HG03558 (cell line): ENCODE results near the gene PITPNM3.
"Not testable (repeated sequence)": the region's sequence is repeated elsewhere in the genome, so short reads cannot be mapped to it uniquely, and the experiment has no call there.

ENCODE experiments used
- ATAC-seq: cut with Tn5 transposase; IDR thresholded peaks from one replicate; pipeline ENCODE4 v1.9.1; 2021; ENCODE audit warnings: moderate number of reproducible peaks; ENCODE audit not compliant: unreplicated experiment; ENCODE audit errors: extremely low read depth

The PITPNM3 gene

DNA sequence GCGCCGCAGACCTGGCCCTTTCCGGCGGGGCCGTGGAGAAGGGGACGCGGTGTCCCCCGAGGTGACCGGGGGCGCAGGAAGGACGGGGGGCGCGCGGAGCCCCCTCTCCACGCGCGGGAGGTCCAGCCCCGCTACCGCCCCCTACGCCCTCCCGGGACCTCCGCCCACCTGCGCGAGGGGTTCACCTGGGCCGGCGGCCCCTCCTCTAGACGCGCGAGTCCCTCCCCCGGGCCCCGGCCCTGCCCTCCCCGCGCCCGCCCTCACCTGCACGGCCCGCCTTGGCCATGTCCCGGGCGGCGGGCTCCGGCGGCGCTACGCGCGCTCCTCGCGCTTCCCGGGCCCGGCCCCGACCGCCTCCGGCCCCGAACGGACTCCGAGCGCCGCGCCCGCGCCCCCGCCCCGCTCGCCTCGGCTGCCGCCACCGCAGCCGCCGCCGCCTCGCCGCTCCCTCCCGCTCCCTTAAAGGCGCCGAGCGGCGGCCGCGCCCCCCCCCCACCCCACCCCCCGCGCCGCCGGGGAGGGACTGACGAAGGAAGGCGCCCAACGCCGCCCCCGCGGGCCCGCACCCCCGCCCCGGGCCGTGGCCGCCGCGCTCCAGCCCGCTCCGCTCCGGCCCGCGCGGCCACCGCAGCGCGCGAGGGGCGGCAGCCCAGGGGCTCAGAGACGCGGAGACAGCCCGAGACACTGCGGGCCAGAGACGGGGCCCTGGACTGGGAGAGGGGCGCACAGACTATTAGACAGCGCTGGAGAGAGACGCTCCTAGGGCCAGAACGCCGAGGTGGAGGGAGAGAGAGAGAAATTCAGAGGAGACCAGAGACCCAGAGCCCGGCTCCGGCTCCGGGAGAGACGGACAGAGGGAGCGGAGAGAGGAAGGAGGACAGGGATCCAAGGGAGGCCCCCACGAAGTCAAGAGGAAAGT is at the start of gene PITPNM3:
Gene PITPNM3 (minus strand): TSS at position 435 of the 919 bp plus-strand sequence. CDS start 149 bp downstream, at position 286.
- no peak for ATAC-seq

DNA sequence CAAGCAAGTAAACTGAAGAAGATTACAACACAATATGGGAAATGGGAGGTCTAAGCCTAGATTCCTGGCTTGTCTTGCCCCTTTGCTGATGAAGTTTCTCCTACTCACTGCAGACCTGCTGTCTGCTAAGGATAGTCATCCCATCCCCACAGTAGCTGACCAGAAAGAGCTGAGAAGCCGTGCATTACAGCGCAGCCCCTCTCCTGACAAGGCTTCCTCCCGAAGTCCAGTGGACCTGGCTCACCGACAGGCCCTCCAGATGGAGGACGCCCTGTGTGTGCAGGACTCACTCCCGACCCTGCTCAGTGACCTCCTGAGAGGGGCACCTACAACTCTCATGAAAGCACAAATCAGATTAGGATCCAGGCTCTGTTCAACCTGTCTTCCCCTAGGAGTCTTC is 48.8 kb upstream of the PITPNM3 start:
- ATAC-seq = no peak

DNA sequence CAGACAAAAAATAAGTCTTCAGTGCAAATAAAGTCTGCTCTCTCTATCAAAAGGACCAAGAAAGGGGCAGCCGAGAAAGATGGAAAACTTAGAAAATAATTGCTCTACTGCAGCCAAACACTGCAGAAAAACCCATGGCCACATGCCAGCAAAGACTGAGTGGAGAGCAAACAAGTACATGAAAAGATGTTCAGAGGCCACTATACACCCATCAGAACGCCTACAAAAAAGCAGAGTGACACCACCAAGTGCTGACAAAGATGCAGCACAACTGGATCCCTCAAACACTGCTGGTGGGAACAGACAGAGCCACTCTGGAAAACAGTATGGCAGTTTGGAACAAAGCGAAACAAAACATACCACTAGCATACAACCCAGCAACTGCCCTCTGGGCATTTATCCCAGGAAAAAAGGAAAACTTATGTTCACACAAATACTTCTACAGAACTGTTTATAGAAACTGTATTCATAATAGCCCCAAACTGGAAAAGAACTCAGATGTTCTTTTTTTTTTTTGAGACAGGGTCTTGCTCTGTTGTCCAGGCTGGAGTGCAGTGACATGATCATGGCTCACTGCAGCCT is 47.5 kb upstream of the PITPNM3 start:
- no peak for ATAC-seq

DNA sequence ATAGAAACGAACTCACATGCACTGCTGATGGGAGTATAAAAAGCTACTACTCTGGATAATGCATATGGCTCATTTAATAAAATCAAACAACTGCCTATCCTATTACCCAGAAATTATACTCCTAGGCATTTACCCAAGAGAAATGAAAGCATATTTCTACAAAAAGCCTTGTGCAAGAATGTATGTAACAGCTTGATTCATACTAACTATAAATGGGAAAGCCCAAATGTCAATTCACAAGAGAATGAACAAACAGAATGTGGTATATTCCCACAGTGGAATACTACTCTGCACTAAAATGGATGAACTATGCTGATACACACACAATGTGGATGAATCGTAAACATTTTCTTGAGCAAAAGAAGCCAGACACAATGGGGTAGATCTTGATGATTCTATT is 45.8 kb upstream of the PITPNM3 start:
- ATAC-seq = no peak

DNA sequence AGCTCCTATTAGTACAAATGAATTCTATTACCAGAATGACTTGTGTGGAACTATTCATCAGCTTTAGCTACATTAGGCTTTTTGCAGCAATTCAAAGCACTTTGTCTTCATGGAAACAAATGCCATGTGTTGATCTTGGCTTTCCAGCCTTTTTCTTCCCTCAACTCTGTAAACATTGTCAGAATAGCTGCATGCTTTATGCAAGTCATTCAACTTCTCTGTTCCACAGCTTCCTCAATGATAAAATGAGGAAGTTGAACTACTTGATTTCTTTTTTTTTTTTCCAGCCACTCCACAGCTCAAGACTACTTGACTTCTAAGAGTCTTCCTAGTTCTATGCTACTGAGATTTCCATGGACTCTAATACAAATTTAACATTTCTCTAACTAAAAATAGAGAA is 43.0 kb upstream of the PITPNM3 start:
- no peak for ATAC-seq

DNA sequence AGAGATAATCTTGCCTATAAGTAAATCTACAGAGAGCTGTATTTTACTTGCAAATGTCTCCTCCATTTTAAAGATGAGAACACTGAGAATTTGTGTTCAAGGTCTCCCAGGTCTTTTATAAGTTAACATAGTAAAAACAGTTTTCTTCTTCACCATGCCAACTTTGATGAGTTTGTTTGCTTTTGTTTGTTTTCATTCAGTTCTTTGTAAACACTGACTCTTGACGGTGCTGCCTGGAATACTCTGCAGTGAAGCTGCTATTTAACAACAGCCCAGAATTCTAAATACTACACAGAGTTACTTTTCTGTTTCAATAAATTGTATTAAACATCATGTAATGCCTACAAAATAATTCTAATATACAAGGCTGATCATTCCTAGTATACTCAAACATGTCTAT is 41.4 kb upstream of the PITPNM3 start:
- ATAC-seq = no peak

DNA sequence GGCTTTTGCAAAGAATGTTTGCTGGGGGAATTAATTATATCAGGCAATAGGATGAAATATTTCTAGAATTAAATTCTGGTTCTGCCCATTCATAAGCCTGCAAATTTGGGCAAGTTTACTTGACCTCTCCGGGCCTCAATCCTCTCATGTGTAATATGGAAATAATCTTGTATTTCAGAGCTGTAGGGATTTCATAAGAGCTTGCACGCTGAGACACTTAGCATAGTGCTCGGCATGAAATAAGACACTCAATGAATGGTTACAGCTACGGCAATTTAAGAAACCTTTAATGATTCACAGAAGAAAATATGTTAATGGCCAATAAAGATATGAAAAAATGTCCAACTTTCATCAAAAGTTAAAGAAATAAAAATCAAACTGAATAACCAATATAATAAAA is 40.6 kb upstream of the PITPNM3 start:
- ATAC-seq = no peak

DNA sequence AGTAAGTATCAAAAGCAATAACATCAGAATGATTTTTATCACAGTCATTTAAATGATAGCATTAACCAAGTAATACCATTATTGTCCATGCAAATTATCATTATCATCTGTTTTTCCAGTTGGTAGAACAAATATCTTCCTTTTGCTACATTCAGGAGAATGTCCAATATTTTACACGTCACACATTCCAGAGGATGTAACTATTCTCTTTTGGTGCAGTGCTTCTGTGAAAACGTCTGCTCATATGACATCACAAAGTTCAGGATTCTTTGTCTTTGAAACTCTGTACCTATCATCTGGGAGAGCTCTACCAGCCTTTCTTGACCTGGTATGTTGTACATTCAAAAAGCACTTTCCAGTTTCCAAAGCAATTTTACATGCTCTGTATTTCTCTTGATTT is 40.2 kb upstream of the PITPNM3 start:
- no peak for ATAC-seq

DNA sequence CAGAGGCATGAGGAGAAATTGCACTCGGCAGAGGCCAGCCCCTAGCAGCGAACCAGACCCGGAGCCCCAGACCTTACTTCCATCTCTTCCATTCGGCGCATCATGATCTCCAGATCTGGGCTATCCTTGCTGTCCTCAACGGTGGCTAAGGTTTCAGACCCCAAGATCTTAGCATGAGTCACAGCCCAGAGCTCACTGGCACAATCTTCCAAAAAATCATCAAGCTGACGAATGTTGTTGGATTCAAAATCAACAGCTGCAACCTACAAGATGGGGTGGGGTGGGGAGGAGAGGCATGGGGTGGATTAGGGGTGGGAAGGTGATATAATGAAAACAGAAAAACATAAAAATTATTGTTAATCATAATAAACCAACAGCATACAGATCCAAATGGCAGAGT is 39.7 kb upstream of the PITPNM3 start:
- ATAC-seq = no peak

DNA sequence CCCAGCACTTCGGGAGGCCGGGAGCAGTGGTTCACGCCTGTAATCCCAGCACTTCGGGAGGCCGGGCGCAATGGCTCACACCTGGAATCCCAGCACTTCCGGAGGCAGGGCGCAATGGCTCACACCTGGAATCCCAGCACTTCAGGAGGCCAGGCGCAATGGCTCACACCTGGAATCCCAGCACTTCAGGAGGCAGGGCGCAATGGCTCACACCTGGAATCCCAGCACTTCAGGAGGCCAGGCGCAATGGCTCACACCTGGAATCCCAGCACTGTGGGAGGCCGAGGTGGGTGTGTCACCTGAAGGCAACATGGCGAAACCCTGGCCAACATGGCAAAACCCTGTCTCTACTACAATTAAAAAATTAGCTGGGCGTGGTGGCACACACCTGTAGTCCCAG is 37.0 kb upstream of the PITPNM3 start:
- ATAC-seq = not testable (repeated sequence)

DNA sequence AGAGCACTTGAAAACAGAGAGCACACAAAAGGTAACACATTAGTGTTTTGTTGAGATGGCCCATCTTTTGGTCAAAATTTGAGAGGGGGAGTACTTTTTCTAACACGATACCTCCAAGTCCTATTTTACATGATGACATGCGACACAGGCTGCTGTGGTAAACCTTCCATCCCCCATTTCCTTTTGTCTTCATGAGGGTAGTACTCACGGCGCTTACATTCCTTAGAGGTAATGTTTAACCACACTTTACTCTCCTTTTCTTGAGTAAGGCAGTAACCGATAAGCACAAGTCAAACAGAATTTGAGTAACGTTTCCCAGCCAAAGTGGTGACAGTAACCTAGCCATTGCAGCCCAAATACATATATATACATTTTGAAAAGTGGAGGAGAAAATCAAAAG is 35.8 kb upstream of the PITPNM3 start:
- no peak for ATAC-seq

DNA sequence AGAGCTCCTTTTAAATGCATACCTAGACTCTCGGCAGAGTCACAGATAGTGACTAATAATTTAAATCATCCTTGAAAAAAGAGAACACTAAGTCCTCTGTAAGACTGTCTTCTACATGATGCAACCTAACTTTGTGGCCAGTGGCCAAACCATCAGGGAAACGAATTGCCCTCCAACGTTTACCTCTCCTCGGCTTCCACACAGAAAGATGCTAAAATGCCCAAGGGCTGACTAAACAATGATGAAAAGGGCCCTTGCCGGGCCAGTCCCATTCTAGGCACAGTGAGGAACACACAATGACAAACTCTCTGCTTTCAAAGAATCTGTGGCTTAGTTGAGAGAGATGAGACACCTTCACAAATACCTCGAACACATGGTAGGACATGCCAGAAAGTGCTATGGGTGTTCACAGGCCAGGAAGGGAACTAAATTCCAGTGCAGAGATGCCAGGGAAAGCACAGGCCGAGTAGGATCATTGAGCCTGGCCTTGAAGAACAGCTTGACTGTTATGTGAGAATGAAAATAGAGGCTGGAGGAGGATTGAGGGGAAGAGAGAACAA is 35.3 kb upstream of the PITPNM3 start:
- ATAC-seq = no peak

DNA sequence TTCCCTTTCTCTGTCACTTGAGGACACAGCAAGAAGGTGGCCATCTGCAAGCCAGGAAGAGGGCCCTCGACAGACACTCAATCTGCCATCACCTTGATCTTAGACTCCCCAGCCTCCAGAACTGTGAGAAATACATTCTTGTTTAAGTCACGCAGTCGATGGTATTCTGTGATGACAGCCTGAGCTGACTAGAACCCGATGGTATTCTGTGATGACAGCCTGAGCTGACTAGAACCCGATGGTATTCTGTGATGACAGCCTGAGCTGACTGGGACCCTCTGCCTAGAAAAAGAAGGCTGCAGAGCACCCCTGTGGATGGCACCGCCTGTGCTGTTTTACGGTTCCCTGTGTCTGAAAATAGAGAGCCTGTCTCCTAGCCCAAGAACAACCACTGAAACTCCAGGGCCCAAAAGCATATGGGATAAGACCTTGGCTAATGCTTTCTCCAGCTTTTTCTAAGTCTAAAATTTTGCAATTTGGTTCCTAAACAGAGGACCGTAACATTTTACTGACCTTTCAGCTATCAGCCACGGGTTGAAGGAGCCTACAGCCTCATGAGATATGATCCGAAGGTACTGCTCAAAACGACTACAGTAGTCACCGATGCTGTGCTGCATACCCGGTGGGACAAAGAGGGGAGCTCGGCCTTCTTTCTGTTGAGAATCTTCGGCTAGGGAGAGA is 33.1 kb upstream of the PITPNM3 start:
- ATAC-seq = no peak

DNA sequence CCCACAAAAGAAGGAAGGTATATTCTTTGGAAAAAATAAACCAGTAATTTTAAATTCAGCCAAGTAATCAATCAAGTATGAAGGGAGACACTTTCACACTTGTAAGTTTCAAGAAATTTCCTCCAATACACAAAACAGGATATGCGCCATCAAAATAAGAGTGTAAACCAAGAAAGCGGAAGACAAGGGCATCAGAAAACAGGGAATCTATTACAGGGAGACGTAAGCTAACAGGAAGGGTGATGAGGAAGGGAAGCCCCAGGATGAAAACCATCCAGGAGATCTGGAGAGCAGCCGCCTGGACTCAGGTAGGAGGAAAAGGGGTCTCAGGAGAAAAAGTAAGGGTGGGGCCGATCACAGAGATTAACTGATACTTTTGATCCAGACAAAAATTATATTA is 31.8 kb upstream of the PITPNM3 start:
- ATAC-seq = no peak

DNA sequence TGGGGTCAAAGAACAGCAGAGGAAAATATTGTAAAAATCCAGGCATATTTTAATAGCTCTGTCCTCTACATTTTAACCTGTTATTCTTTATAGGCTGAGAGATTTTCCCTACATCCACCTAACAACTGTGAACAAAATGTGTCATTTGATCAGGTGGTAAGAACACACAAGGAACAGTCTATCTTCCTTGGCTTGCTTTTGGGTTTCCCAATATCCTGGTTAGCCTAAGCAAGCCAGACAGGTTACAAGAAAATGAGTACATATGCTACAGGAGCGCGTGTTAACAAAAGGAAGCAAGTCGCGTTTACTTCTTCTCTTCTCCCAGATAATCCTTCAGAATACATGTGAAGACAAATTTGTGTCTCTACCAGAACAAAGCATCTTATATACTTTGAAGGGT is 31.0 kb upstream of the PITPNM3 start:
- ATAC-seq = no peak

DNA sequence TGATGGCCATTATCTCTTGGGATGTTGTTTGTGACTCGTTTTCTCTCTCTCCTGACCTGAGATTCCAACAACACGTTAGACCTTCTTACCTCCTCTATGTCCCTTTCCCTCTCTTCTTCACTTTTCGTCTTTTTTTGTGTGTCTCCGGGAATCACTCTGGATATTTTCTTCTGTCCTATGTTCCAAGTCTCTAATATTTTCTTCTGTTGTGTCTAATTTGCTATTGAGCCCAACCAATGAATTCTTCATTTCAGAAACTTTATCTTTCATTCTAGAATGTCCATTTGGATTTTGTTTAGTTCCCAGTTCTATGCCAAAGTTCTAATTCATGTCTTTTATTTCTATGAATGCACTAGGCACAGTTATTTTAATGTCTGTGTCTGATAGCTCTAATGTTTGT is 27.1 kb upstream of the PITPNM3 start:
- no peak for ATAC-seq

DNA sequence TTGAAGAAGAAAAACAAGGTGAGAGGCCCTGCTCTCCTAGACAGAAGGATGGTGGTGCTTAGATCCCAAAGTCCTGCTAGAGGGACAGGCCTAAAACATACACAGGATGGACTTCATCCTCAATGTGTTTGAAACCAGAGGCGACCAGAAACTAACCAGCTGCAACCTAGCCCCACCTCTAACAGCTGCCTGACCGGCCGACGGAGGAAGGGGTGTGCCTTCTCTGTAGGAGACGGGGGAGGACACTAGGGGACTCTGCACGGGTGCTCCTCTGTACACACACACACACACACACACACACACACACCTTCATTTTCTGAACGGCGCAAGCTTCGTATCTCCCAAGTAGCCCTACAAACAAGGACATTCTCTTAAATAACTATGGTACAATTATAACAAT is 24.3 kb upstream of the PITPNM3 start:
- ATAC-seq = no peak

DNA sequence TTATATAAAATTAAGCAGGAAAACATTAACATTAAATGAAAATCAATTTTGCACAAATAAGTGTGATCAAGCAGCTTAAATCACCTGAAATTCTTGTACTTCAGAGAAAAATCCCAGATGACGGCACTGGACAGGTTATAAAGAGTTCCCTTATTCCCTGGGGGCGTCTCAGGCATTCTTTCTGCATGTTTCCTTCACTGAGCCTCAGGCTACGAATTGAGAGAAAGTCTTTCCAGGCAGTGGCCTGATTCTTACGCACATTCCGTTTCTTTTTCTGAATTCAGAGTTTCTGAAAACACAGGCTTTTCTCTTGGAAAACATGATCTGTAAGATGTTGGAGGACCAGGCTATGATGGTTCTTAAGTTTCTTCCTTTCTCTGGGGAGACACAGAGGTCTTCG is 22.1 kb upstream of the PITPNM3 start:
- no peak for ATAC-seq

DNA sequence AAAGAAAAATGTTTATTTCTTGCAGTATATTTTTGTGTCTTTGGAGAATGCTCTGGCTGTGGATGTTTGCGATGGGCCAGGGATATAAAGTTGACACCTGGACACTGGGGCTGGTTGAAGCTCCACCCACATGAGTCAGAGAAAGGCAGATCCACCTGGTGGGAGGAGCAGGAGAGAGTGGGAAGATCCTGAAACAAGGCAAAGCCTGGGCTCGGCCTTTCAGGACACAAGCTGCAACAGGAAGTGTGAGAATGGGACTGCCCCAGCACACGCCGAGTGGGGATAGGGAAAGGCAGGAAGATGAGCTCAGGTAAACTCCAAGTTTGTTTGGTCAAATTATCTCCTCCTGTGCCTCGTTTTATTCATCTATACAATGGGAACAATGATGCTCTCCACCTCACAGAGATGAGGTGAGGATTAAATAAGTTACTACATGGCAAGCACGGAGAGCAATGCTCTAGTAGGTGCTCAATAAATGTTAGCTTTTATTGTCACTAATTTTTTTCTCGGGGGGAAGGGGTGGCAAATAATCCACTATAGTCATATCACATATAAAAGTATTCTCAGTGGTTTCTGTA is 21.4 kb upstream of the PITPNM3 start:
- no peak for ATAC-seq

DNA sequence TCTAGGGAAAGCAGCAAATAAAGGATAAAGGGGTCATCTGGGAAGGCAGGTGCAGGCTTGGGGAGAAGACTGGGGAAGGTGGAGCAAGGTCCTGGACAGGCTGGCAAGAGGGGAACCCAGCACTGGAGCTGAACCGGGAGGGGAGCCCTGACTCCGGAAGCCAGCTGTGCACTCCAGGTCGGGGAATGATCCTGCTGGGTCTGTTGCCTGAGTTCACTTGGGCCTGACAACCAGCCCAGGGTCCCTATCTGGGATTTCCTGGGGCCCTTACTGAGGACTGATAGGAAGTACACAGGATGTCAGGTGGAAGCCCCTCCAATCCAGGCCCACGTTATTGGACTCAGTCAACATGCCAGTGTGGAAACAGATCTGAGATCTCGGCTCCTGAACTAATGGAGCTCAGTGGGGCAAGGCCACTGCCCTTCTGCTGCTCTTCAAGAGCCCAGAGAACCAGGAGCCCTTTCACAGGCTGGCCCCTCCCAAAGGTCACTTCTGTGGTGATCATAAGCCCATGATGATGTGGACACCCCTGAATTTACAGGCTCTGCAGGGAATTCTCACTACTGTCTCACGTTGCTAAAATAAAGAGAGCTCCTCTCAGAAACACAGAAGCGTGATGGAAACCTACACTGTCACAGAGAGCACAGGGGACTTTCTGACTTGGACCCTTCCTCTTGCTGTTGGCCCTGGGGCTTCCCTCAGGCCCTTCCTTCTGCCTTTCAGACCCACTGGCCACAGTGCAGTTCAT is 19.9 kb upstream of the PITPNM3 start:
- ATAC-seq = no peak
